HepG2 (cell line): ENCODE results near the gene TSPAN18. TPM values are rescaled to one million over a fixed set of nuclear protein-coding genes. Genes with fewer than 3 reads are reported as not detected.

ENCODE experiments used
- ATAC-seq: fragments of 200-7000 bp; cut with Tn5 transposase; 3 replicates; pipeline ENCODE4 v1.9.1; 2020; ENCODE audit warnings: mild to moderate bottlenecking, moderate library complexity
- BruUV-seq: library from RNA; stranded (reverse); fragments of 400-500 nt; replicated peaks from 2 replicates; lab custom pipeline; 2021; lab: Mats Ljungman, UMichigan
- CTCF ChIA-PET: fragments of 300-600 bp; formaldehyde crosslinking; extraction: SDS; loops from one replicate; lab custom pipeline; 2021; ENCODE audit warnings: low total read pairs, inconsistent platforms, low intra/inter-chr PET ratio; lab: Yijun Ruan, JAX
- POLR2A ChIA-PET: fragments of 350-600 bp; sonication (Branson Sonifier 250); formaldehyde crosslinking; loops from one replicate; lab custom pipeline; 2020; ENCODE audit warnings: antibody characterized with exemption, inconsistent platforms; lab: Yijun Ruan, JAX
- DNase-seq: peaks from one replicate; pipeline ENCODE4 v3.0.0-alpha.2; 2015; ENCODE audit warnings: low spot score
- FAIRE-seq: peaks from 3 replicates; lab custom pipeline; 2011; peaks lifted over from hg19 to GRCh38; lab: Jason Lieb, UNC
- H2AFZ ChIP-seq: one replicate; pipeline ENCODE4 v1.6.1; 2011; ENCODE audit warnings: low read length, inconsistent platforms
- H3K27ac ChIP-seq: fragments of 300-600 bp; 3 replicates; pipeline ENCODE4 v1.8.0; 2011; ENCODE audit warnings: mixed run types, mild to moderate bottlenecking, mixed read lengths, low read length, inconsistent platforms; ENCODE audit not compliant: insufficient read depth; ENCODE audit errors: extremely low read length
- H3K27me3 ChIP-seq, 2 experiments: fragments of 200-600 bp in 1 of 2; 2 replicates in 1 of 2; 3 replicates in 1 of 2; pipeline versions ENCODE4 v1.6.0 to v1.8.0; 2011; ENCODE audit warnings: low read length in 2 of 2, mild to moderate bottlenecking in 2 of 2, moderate library complexity in 2 of 2, inconsistent platforms in 1 of 2; ENCODE audit not compliant: insufficient read depth in 2 of 2, control insufficient read depth in 1 of 2
- H3K36me3 ChIP-seq, 2 experiments: fragments of 200-600 bp in 1 of 2; replicated peaks in 1 of 2; 2 replicates in 1 of 2; 3 replicates in 1 of 2; pipeline versions ENCODE4 v1.5.1 to v1.8.0; 2011; ENCODE audit warnings: low read length in 2 of 2, inconsistent platforms in 1 of 2; ENCODE audit not compliant: insufficient read depth in 2 of 2, control insufficient read depth in 1 of 2
- H3K4me1 ChIP-seq: 2 replicates; pipeline ENCODE4 v1.5.1; 2012; ENCODE audit warnings: low read length, inconsistent platforms; ENCODE audit not compliant: insufficient read depth
- H3K4me2 ChIP-seq: 2 replicates; pipeline ENCODE4 v1.6.0; 2011; ENCODE audit warnings: low read depth, low read length, inconsistent platforms
- H3K4me3 ChIP-seq, 3 experiments: fragments of 200-600 bp in 1 of 3; sonication (generic), shearing (Covaris generic) in 1 of 3; replicated peaks in 1 of 3; 2 replicates each; pipeline ENCODE4 v1.5.1; 2011 to 2016; ENCODE audit warnings: low read length in 3 of 3, inconsistent platforms in 2 of 3, low read depth in 2 of 3, mild to moderate bottlenecking in 2 of 3, control low read depth in 1 of 3, mixed read lengths in 1 of 3; ENCODE audit not compliant: insufficient read depth in 1 of 3
- H3K79me2 ChIP-seq: one replicate; pipeline ENCODE4 v1.6.1; 2011; ENCODE audit warnings: low read length, inconsistent platforms; ENCODE audit not compliant: insufficient read depth
- H3K9ac ChIP-seq: 2 replicates; pipeline ENCODE4 v1.6.0; 2011; ENCODE audit warnings: mild to moderate bottlenecking, low read depth, low read length, inconsistent platforms; ENCODE audit not compliant: insufficient read depth
- H3K9me3 ChIP-seq: 2 replicates; pipeline ENCODE4 v1.5.1; 2012; ENCODE audit warnings: mild to moderate bottlenecking, low read length
- H4K20me1 ChIP-seq: 2 replicates; pipeline ENCODE4 v1.6.0; 2011; ENCODE audit warnings: inconsistent platforms, mild to moderate bottlenecking, low read length, moderate library complexity; ENCODE audit not compliant: insufficient read depth
- ELF4 ChIP-seq: sonication (generic); formaldehyde crosslinking; IDR thresholded peaks from 2 replicates; pipeline ENCODE4 v1.5.0; 2020; ENCODE audit warnings: missing genetic modification reagents, mild to moderate bottlenecking, moderate library complexity, borderline replicate concordance
- HNRNPH1 ChIP-seq: fragments of 200-400 bp; formaldehyde crosslinking; optimal IDR thresholded peaks from 2 replicates; pipeline ENCODE3; 2017; ENCODE audit warnings: mild to moderate bottlenecking, low read depth, low read length
- MLXIP ChIP-seq: sonication (generic); formaldehyde crosslinking; IDR thresholded peaks from 2 replicates; pipeline ENCODE4 v1.9.0; 2021; ENCODE audit warnings: missing genetic modification reagents, borderline replicate concordance
- NAIF1 ChIP-seq: sonication (generic); formaldehyde crosslinking; IDR thresholded peaks from 2 replicates; pipeline ENCODE4 v1.5.0; 2020; ENCODE audit warnings: mild to moderate bottlenecking, missing genetic modification reagents, borderline replicate concordance
- NR2F6 ChIP-seq, 2 experiments: IDR thresholded peaks; 2 replicates each; pipeline ENCODE4 v1.6.1; 2016; ENCODE audit warnings: antibody characterized with exemption in 1 of 2, mild to moderate bottlenecking in 1 of 2
- THYN1 ChIP-seq: sonication (generic); formaldehyde crosslinking; IDR thresholded peaks from 2 replicates; pipeline ENCODE4 v1.8.1; 2023; ENCODE audit warnings: low read depth, mild to moderate bottlenecking, moderate library complexity, missing genetic modification reagents, borderline replicate concordance
- ZBTB21 ChIP-seq: sonication (generic); formaldehyde crosslinking; IDR thresholded peaks from 2 replicates; pipeline ENCODE4 v1.4.0; 2020; ENCODE audit warnings: missing genetic modification reagents
- ZNF382 ChIP-seq: sonication (generic); formaldehyde crosslinking; IDR thresholded peaks from 2 replicates; pipeline ENCODE4 v1.5.0; 2020; ENCODE audit warnings: missing genetic modification reagents, mild to moderate bottlenecking, borderline replicate concordance
- ZNF44 ChIP-seq: sonication (generic); formaldehyde crosslinking; IDR thresholded peaks from 2 replicates; pipeline ENCODE4 v1.5.1; 2020; ENCODE audit warnings: mild to moderate bottlenecking, missing genetic modification reagents
- ZNF530 ChIP-seq: sonication (generic); formaldehyde crosslinking; IDR thresholded peaks from 2 replicates; pipeline ENCODE4 v1.5.0; 2020; ENCODE audit warnings: low read depth, mild to moderate bottlenecking, missing genetic modification reagents
- ZNF569 ChIP-seq: sonication (generic); formaldehyde crosslinking; IDR thresholded peaks from 2 replicates; pipeline ENCODE4 v1.5.0; 2020; ENCODE audit warnings: mild to moderate bottlenecking, missing genetic modification reagents, moderate library complexity, borderline replicate concordance
- ZNF597 ChIP-seq: sonication (generic); formaldehyde crosslinking; IDR thresholded peaks from 2 replicates; pipeline ENCODE4 v1.5.0; 2020; ENCODE audit warnings: missing genetic modification reagents
- ZNF790 ChIP-seq: sonication (generic); formaldehyde crosslinking; IDR thresholded peaks from 2 replicates; pipeline ENCODE4 v1.8.0; 2022; ENCODE audit warnings: missing genetic modification reagents, mild to moderate bottlenecking, borderline replicate concordance
- WGBS: methylation state at CpG from one replicate; pipeline ENCODE4 v1.1.6; 2017; ENCODE audit warnings: low lambda C conversion rate; 5-methylcytosine and 5-hydroxymethylcytosine counted together
- in situ Hi-C: cut with HindIII; loops from 2 replicates; pipeline ENCODE4 v1.10.0; 2017; ENCODE audit warnings: low pct_unique_long_range_greater_than_20kb; ENCODE audit not compliant: extremely low pct_ligation_motif_present
- intact Hi-C: fragments of 100-400 bp; cut with micrococcal nuclease; formaldehyde crosslinking; loops from one replicate; pipeline ENCODE4 v1.10.0; 2022; ENCODE audit not compliant: unreplicated experiment
- polyA plus RNA-seq, 8 experiments: library from polyadenylated mRNA; depleted of rRNA in 3 of 8; stranded (reverse) in 7 of 8; unstranded in 1 of 8; fragments of >200 nt; fragmentation: Illumina TruSeq in 4 of 8; extraction: Trizol in 4 of 8; gene quantifications; 2 replicates each; pipeline versions ENCODE4 v1.2.1 to v1.2.3, GENCODE V29; 2011 to 2016; ENCODE audit warnings: low read depth in 4 of 8, missing spikeins in 1 of 8, mixed read lengths in 1 of 8; ENCODE audit not compliant: insufficient read depth in 1 of 8
- total RNA-seq, 5 experiments: library from RNA; depleted of rRNA; stranded (reverse); fragments of >200 nt; fragmentation: Illumina TruSeq; extraction: Trizol; gene quantifications; 2 replicates each; pipeline ENCODE4 v1.2.3, GENCODE V29; 2016; ENCODE audit warnings: low read depth in 1 of 5
- TF ChIP-seq, protein P1 (sequence below): sonication (generic); formaldehyde crosslinking; IDR thresholded peaks from 2 replicates; pipeline ENCODE4 v1.4.0; 2020; ENCODE audit warnings: missing genetic modification reagents, low read depth, mild to moderate bottlenecking, borderline replicate concordance

TSPAN18 gene
- total and polyA plus RNA-seq, 2 of the 13 experiments (the other 11 are each of a cell fraction or from before 2014, with no cell fraction given), result not detected

DNA sequence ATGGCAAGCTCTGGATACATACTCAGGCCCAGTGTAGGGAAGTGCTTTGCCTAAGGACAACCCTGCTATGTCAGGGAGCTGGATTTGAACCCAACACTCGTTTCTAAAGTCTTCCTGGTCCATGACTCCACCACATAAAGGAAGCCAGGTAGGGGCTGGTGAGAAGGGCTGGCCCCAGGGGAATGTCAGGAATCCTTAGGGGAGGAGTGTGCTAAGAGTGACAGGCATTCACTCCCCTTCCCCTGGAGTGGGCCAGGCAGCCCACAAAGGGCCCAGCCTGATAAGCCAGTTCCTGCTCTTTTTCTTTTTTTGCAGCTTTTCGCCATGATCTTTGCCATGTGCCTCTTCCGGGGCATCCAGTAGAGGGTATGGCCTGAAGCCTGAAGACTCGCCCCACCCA is 202.1 kb downstream of the TSPAN18 start:
- DNase-seq, result no peak
- ChIA-PET CTCF (no interaction called here), POLR2A (no interaction called here)
- H3K27me3 ChIP-seq, result peaks cover 9 to 16% of the 10 kb centered on the region in 2 experiments; a peak in 3 of 5 replicates
- in situ Hi-C loops (no loop called here), intact Hi-C loops (no loop called here)
- H3K9ac ChIP-seq, result no peak overlapping the region
- 0% methylated on average over 4 of the region's 4 CpGs for WGBS
- no peak overlapping the region for H3K4me3 ChIP-seq
- H3K79me2 ChIP-seq, result no peaks in the 10 kb centered on the region
- no peak overlapping the region for H3K27ac ChIP-seq
- ATAC-seq, result no peak
- no peaks in the 10 kb centered on the region for H3K9me3 ChIP-seq
- H3K4me2 ChIP-seq, result no peak overlapping the region
- no peaks in the 10 kb centered on the region for H3K4me1 ChIP-seq
- H2AFZ ChIP-seq, result no peak overlapping the region
- FAIRE-seq, result no peak
- H3K36me3 ChIP-seq, result no peaks in the 10 kb centered on the region
- TF ChIP-seq ZNF790 (CRISPR knock-in tag) (no peak), ELF4 (CRISPR knock-in tag) (no peak), ZBTB21 (CRISPR knock-in tag) (no peak), ZNF569 (CRISPR knock-in tag) (no peak), THYN1 (CRISPR knock-in tag) (no peak), ZNF382 (no peak), ZNF597 (CRISPR knock-in tag) (no peak), ZNF530 (CRISPR knock-in tag) (no peak), NAIF1 (CRISPR knock-in tag) (no peak), ZNF44 (no peak), HNRNPH1 (no peak), MLXIP (CRISPR knock-in tag) (no peak), NR2F6 (IDR thresholded peaks at IDR 0.05) (no peak), NR2F6 (CRISPR knock-in tag; IDR thresholded peaks at IDR 0.05) (no peak)
- TF ChIP-seq, protein P1, sequence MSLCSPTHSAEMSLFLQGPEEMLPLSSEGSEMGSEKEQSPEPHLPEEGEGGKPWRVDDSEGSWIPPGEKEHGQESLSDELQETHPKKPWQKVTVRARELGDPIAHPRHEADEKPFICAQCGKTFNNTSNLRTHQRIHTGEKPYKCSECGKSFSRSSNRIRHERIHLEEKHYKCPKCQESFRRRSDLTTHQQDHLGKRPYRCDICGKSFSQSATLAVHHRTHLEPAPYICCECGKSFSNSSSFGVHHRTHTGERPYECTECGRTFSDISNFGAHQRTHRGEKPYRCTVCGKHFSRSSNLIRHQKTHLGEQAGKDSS (CRISPR knock-in tag), result no peak
- BruUV-seq, result no TSS peak
- 0 out of 2 replicates have a peak, but pooled peaks cover 3% of the 10 kb centered on the region for H4K20me1 ChIP-seq
